MG63 (cell line): ENCODE measurements around the gene CPEB1. TPM values are rescaled to one million over a fixed set of nuclear protein-coding genes. Genes with fewer than 3 reads are reported as not detected.

ENCODE experiments used
- DNase-seq: peaks from one replicate; pipeline ENCODE4 v3.0.0-alpha.2; 2020
- H3K27me3 ChIP-seq: fragments of 250-450 bp; sonication (Bioruptor Pico); 2 replicates; pipeline ENCODE4 v1.5.1; 2020; ENCODE audit warnings: mild to moderate bottlenecking, moderate library complexity
- H3K36me3 ChIP-seq: fragments of 250-450 bp; sonication (Bioruptor Pico); 2 replicates; pipeline ENCODE4 v1.5.1; 2020; ENCODE audit warnings: mild to moderate bottlenecking, moderate library complexity
- H3K4me3 ChIP-seq: fragments of 250-450 bp; sonication (Bioruptor Pico); 2 replicates; pipeline ENCODE4 v1.5.1; 2020; ENCODE audit warnings: mild to moderate bottlenecking, moderate library complexity
- H3K9me3 ChIP-seq: fragments of 250-450 bp; sonication (Bioruptor Pico); 2 replicates; pipeline ENCODE4 v1.5.1; 2020; ENCODE audit warnings: mild to moderate bottlenecking, moderate library complexity
- total RNA-seq: library from RNA; depleted of rRNA; stranded (reverse); fragments of >200 nt; shearing (Covaris generic); gene quantifications from 2 replicates; pipeline ENCODE4 v1.2.3, GENCODE V29; 2014; ENCODE audit warnings: low replicate concordance; rRNA removed

CPEB1 gene
- 14.1 and 32.7 TPM in 2 replicates for total RNA-seq

GRCh38 chr15:82647045-82647834 is at the start of gene CPEB1:
TSS of gene CPEB1 (minus strand) at chr15:82647363. CDS start at chr15:82628459, 18,904 bp downstream.
- DNase-seq, result peak; percentile 86
- H3K36me3 ChIP-seq, result no peaks in the 10 kb centered on the region
- H3K9me3 ChIP-seq, result no peaks in the 10 kb centered on the region
- no peaks in the 10 kb centered on the region for H3K27me3 ChIP-seq
- peak within 1 kb of the TSS; percentile 65 for H3K4me3 ChIP-seq

- DNase-seq, result no peak
- Histone ChIP-seq H3K36me3 (no peaks in the 10 kb centered on the region), H3K9me3 (no peaks in the 10 kb centered on the region), H3K27me3 (no peaks in the 10 kb centered on the region), H3K4me3 (no peak overlapping the region)
Observed at GRCh38 chr15:82692171-82692570, 45.0 kb upstream of the CPEB1 start.

- no peak for DNase-seq
- Histone ChIP-seq H3K27me3 (no peaks in the 10 kb centered on the region), H3K9me3 (no peaks in the 10 kb centered on the region), H3K4me3 (no peak overlapping the region), H3K36me3 (no peaks in the 10 kb centered on the region)
Observed at GRCh38 chr15:82689147-82689546, 42.0 kb upstream of the CPEB1 start.

GRCh38 chr15:82688691-82689090 is 41.5 kb upstream of the CPEB1 start:
- DNase-seq, result no peak
- H3K36me3 ChIP-seq, result no peaks in the 10 kb centered on the region
- no peak overlapping the region for H3K4me3 ChIP-seq
- H3K27me3 ChIP-seq, result peaks cover under 1% of the 10 kb centered on the region; the same call in 1 of the 2 replicates
- no peaks in the 10 kb centered on the region for H3K9me3 ChIP-seq

- Histone ChIP-seq H3K9me3 (no peaks in the 10 kb centered on the region), H3K4me3 (no peak overlapping the region), H3K27me3 (peaks cover 27% of the 10 kb centered on the region), H3K36me3 (no peaks in the 10 kb centered on the region)
- no peak for DNase-seq
Observed at GRCh38 chr15:82681371-82681770, 34.2 kb upstream of the CPEB1 start.

- Histone ChIP-seq H3K36me3 (no peaks in the 10 kb centered on the region), H3K4me3 (no peak overlapping the region), H3K9me3 (no peaks in the 10 kb centered on the region), H3K27me3 (peaks cover 27% of the 10 kb centered on the region)
- no peak for DNase-seq
Observed at GRCh38 chr15:82680200-82681102, 33.3 kb upstream of the CPEB1 start.

GRCh38 chr15:82679626-82680199 is 32.5 kb upstream of the CPEB1 start:
- H3K9me3 ChIP-seq, result no peaks in the 10 kb centered on the region
- no peak for DNase-seq
- no peaks in the 10 kb centered on the region for H3K36me3 ChIP-seq
- H3K27me3 ChIP-seq, result peaks cover 27% of the 10 kb centered on the region
- H3K4me3 ChIP-seq, result no peak overlapping the region

GRCh38 chr15:82677720-82678323 is 30.7 kb upstream of the CPEB1 start:
- H3K36me3 ChIP-seq, result no peaks in the 10 kb centered on the region
- no peaks in the 10 kb centered on the region for H3K9me3 ChIP-seq
- DNase-seq, result no peak
- no peak overlapping the region for H3K4me3 ChIP-seq
- peaks cover 21% of the 10 kb centered on the region for H3K27me3 ChIP-seq

- DNase-seq, result no peak
- Histone ChIP-seq H3K9me3 (no peaks in the 10 kb centered on the region), H3K4me3 (no peak overlapping the region), H3K27me3 (peaks cover 9% of the 10 kb centered on the region), H3K36me3 (no peaks in the 10 kb centered on the region)
Observed at GRCh38 chr15:82674873-82675272, 27.7 kb upstream of the CPEB1 start.

- no peak overlapping the region for H3K4me3 ChIP-seq
- no peak for DNase-seq
Observed at GRCh38 chr15:82670699-82671098, 23.5 kb upstream of the CPEB1 start.

GRCh38 chr15:82666606-82667005 is 19.4 kb upstream of the CPEB1 start:
- H3K4me3 ChIP-seq, result no peak overlapping the region
- no peaks in the 10 kb centered on the region for H3K36me3 ChIP-seq
- H3K27me3 ChIP-seq, result no peaks in the 10 kb centered on the region
- H3K9me3 ChIP-seq, result no peaks in the 10 kb centered on the region
- DNase-seq, result no peak

More at GRCh38 chr15:82670699-82671098, 23.5 kb upstream of the CPEB1 start:
- H3K36me3 ChIP-seq, result no peaks in the 10 kb centered on the region
- H3K9me3 ChIP-seq, result no peaks in the 10 kb centered on the region
- H3K27me3 ChIP-seq, result no peaks in the 10 kb centered on the region

GRCh38 chr15:82664021-82664420 is 16.9 kb upstream of the CPEB1 start:
- Histone ChIP-seq H3K36me3 (no peaks in the 10 kb centered on the region), H3K4me3 (no peak overlapping the region), H3K9me3 (no peaks in the 10 kb centered on the region), H3K27me3 (no peaks in the 10 kb centered on the region)
- DNase-seq, result no peak

- no peaks in the 10 kb centered on the region for H3K27me3 ChIP-seq
- no peaks in the 10 kb centered on the region for H3K36me3 ChIP-seq
- no peak overlapping the region for H3K4me3 ChIP-seq
- H3K9me3 ChIP-seq, result no peaks in the 10 kb centered on the region
- DNase-seq, result peak; percentile 44
Observed at GRCh38 chr15:82663186-82663600, 16.0 kb upstream of the CPEB1 start.

GRCh38 chr15:82662641-82663040 is 15.5 kb upstream of the CPEB1 start:
- no peak for DNase-seq
- no peaks in the 10 kb centered on the region for H3K36me3 ChIP-seq

GRCh38 chr15:82660378-82660777 is 13.2 kb upstream of the CPEB1 start:
- H3K4me3 ChIP-seq, result no peak overlapping the region
- H3K27me3 ChIP-seq, result no peaks in the 10 kb centered on the region
- DNase-seq, result no peak
- no peaks in the 10 kb centered on the region for H3K9me3 ChIP-seq
- H3K36me3 ChIP-seq, result no peaks in the 10 kb centered on the region

More at GRCh38 chr15:82662641-82663040, 15.5 kb upstream of the CPEB1 start:
- no peaks in the 10 kb centered on the region for H3K9me3 ChIP-seq
- H3K4me3 ChIP-seq, result no peak overlapping the region
- H3K27me3 ChIP-seq, result no peaks in the 10 kb centered on the region

GRCh38 chr15:82656641-82657266 is 9.6 kb upstream of the CPEB1 start:
- H3K4me3 ChIP-seq, result no peak overlapping the region
- H3K27me3 ChIP-seq, result no peaks in the 10 kb centered on the region
- H3K9me3 ChIP-seq, result no peaks in the 10 kb centered on the region
- DNase-seq, result no peak
- H3K36me3 ChIP-seq, result no peaks in the 10 kb centered on the region
